BJ (cell line): Measurements from ENCODE around the gene GATB. TPM values are rescaled to one million over a fixed set of nuclear protein-coding genes. Genes with fewer than 3 reads are reported as not detected.

Source experiments
- CTCF ChIA-PET: fragments of 350-600 bp; formaldehyde crosslinking; extraction: SDS; loops from one replicate; lab custom pipeline; 2021; ENCODE audit warnings: antibody characterized with exemption, inconsistent platforms; lab: Yijun Ruan, JAX
- POLR2A ChIA-PET: fragments of 300-600 bp; sonication (Branson Sonifier 250); formaldehyde crosslinking; extraction: SDS; loops from one replicate; lab custom pipeline; 2021; ENCODE audit warnings: antibody characterized with exemption; lab: Charles Lee
- DNase-seq: peaks from one replicate; pipeline ENCODE4 v3.0.0-alpha.2; 2011; ENCODE audit warnings: low read depth
- H3K27me3 ChIP-seq: 2 replicates; pipeline ENCODE4 v1.6.0; 2011; ENCODE audit warnings: low read length; ENCODE audit not compliant: control insufficient read depth, insufficient read depth
- H3K36me3 ChIP-seq: 2 replicates; pipeline ENCODE4 v1.5.1; 2011; ENCODE audit warnings: low read length; ENCODE audit not compliant: control insufficient read depth, insufficient read depth
- H3K4me3 ChIP-seq: 2 replicates; pipeline ENCODE4 v1.5.1; 2011; ENCODE audit warnings: low read depth, mild to moderate bottlenecking, control low read depth, low read length
- CTCF ChIP-seq: IDR thresholded peaks from 2 replicates; pipeline ENCODE4 v1.5.1; 2011; ENCODE audit warnings: low read depth, mild to moderate bottlenecking, control low read depth, inconsistent platforms, low read length, moderate library complexity; ENCODE audit not compliant: insufficient read depth
- polyA plus RNA-seq: library from polyadenylated mRNA; depleted of rRNA; stranded (reverse); fragments of >200 nt; gene quantifications from 2 replicates; pipeline ENCODE4 v1.2.3, GENCODE V29; 2011

Gene GATB
- polyA plus RNA-seq, 1 experiment: 20.5 TPM

GRCh38 chr4:151716324-151716723 lies 44.5 kb downstream of the GATB start:
- no peak for TF ChIP-seq CTCF
- ChIA-PET POLR2A (no interaction called here), CTCF (interaction anchor here (1.1 kb wide), 1 partner anchor 37 kb away, joined by 4 read pairs; no protein-coding TSS in a partner anchor)
- no peaks in the 10 kb centered on the region for H3K27me3 ChIP-seq
- H3K36me3 ChIP-seq: peaks cover 3% of the 10 kb centered on the region; the same call in 1 of the 2 replicates
- no peak for DNase-seq
- H3K4me3 ChIP-seq: no peak overlapping the region

GRCh38 chr4:151715881-151716280 lies 44.9 kb downstream of the GATB start:
- no peak for TF ChIP-seq CTCF
- Histone ChIP-seq H3K36me3 (peaks cover 3% of the 10 kb centered on the region; the same call in 1 of the 2 replicates), H3K27me3 (no peaks in the 10 kb centered on the region), H3K4me3 (no peak overlapping the region)
- DNase-seq: no peak
- ChIA-PET POLR2A (no interaction called here), CTCF (no interaction called here)

- DNase-seq: no peak
- CTCF ChIA-PET: no interaction called here
- H3K4me3 ChIP-seq: no peak overlapping the region
- TF ChIP-seq CTCF: no peak
- peaks cover 2% of the 10 kb centered on the region; the same call in 1 of the 2 replicates for H3K36me3 ChIP-seq
- POLR2A ChIA-PET: interaction anchor here (0.6 kb wide), 1 partner anchor 9 kb away, joined by 3 read pairs; no protein-coding TSS in a partner anchor
- H3K27me3 ChIP-seq: no peaks in the 10 kb centered on the region
These were observed 48.0 kb downstream of the GATB start for GRCh38 chr4:151712777-151713176.

- no peak overlapping the region for H3K4me3 ChIP-seq
- H3K36me3 ChIP-seq: peaks cover 1% of the 10 kb centered on the region; the same call in 1 of the 2 replicates
- POLR2A ChIA-PET: no interaction called here
- CTCF ChIA-PET: no interaction called here
- DNase-seq: no peak
- TF ChIP-seq CTCF: no peak
- H3K27me3 ChIP-seq: no peaks in the 10 kb centered on the region
These were observed 49.2 kb downstream of the GATB start for GRCh38 chr4:151711646-151712045.

- CTCF ChIA-PET: no interaction called here
- no peak for DNase-seq
- POLR2A ChIA-PET: no interaction called here
- peaks cover 1% of the 10 kb centered on the region; the same call in 1 of the 2 replicates for H3K36me3 ChIP-seq
- H3K4me3 ChIP-seq: no peak overlapping the region
- no peak for TF ChIP-seq CTCF
- H3K27me3 ChIP-seq: no peaks in the 10 kb centered on the region
These were observed 51.2 kb downstream of the GATB start for GRCh38 chr4:151709587-151709986.
